Coronary artery (tissue), 2 donors: ENCODE data around the gene AUTS2.

Source experiments
- DNase-seq: peaks from one replicate; pipeline ENCODE4 v3.0.0-alpha.2; 2017; ENCODE audit warnings: low spot score
- H3K27ac ChIP-seq, 2 donors: fragments of 200-600 bp; sonication (generic); one replicate each; pipeline ENCODE4 v1.5.1; 2016 to 2019
- H3K4me3 ChIP-seq: fragments of 200-600 bp; sonication (generic); 2 replicates; pipeline ENCODE4 v1.5.1; 2016; ENCODE audit warnings: mild to moderate bottlenecking, moderate library complexity
- TF ChIP-seq, protein P1 (sequence below): fragments of 200-600 bp; sonication (generic); IDR thresholded peaks from one replicate; pipeline ENCODE4 v1.5.1; 2019; ENCODE audit warnings: antibody characterized with exemption

The AUTS2 gene

GRCh38 chr7:70030745-70031144 is 432.5 kb downstream of the AUTS2 start:
- TF ChIP-seq, protein P1, sequence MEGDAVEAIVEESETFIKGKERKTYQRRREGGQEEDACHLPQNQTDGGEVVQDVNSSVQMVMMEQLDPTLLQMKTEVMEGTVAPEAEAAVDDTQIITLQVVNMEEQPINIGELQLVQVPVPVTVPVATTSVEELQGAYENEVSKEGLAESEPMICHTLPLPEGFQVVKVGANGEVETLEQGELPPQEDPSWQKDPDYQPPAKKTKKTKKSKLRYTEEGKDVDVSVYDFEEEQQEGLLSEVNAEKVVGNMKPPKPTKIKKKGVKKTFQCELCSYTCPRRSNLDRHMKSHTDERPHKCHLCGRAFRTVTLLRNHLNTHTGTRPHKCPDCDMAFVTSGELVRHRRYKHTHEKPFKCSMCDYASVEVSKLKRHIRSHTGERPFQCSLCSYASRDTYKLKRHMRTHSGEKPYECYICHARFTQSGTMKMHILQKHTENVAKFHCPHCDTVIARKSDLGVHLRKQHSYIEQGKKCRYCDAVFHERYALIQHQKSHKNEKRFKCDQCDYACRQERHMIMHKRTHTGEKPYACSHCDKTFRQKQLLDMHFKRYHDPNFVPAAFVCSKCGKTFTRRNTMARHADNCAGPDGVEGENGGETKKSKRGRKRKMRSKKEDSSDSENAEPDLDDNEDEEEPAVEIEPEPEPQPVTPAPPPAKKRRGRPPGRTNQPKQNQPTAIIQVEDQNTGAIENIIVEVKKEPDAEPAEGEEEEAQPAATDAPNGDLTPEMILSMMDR = no peak
- H3K27ac ChIP-seq = no peak overlapping the region
- no peak overlapping the region for H3K4me3 ChIP-seq
- no peak for DNase-seq

DNA sequence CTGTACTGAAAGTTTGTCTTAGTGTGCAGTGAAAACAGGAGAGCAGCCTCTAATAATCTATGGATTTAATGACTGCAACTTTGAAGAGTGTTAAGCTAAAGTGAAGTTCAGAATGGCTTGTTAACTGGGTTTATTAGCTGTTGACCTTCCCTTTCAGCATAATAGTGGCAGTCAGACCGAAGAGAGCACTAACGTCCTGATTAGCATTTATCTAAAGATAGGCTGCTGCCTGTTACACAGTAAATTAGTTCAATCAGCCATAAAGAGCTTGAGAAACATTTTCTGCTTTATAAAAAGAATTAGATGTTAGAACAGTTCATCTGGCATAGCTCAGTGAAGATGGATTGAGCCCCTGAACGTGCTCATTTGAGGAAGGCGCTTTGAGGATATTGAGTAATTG is 433.0 kb downstream of the AUTS2 start:
- TF ChIP-seq, protein P1 = no peak
- no peak overlapping the region for H3K27ac ChIP-seq

DNA sequence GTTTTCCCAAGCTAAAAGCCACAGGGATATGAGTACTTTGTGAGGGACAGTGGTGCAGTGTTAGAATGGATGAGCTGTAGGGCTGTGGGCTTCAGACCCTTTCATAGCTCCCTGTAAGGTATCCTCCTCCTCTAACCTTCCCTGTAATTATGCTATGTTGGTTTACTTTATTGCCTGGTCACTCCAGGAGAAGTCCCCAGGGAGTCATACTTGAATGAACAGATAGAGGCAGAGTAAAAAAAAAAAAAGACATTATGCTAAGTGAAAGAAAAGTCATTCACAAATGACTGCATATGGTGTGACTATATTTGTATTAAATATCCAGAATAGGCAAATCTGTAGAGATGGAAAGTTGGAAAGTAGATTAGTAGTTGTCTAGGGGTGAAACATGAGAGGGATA is 434.4 kb downstream of the AUTS2 start:
- no peak overlapping the region for H3K27ac ChIP-seq
- no peak overlapping the region for H3K4me3 ChIP-seq
- DNase-seq = no peak
- TF ChIP-seq, protein P1 = no peak

More for the DNA sequence above, 433.0 kb downstream of the AUTS2 start:
- no peak overlapping the region for H3K4me3 ChIP-seq
- DNase-seq = no peak

DNA sequence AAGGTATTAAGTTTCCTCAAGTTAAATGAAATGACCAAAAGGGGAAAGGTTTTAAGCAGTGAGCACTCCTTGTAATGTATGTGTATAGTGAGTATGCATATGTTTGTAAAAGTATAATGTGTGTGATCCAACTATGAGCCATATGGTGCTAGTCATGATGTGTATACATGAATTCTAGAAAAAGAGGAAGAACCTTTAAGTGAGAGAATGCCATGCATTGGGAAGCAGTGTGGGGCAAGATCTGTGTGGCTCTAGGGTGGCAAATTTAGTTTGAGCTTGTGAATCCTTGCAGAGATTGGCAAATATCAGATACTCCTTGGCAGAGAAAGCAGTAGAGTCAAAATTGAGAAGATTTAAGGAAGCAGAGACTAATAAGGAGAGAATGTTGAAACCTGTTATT is 435.0 kb downstream of the AUTS2 start:
- no peak for DNase-seq

DNA sequence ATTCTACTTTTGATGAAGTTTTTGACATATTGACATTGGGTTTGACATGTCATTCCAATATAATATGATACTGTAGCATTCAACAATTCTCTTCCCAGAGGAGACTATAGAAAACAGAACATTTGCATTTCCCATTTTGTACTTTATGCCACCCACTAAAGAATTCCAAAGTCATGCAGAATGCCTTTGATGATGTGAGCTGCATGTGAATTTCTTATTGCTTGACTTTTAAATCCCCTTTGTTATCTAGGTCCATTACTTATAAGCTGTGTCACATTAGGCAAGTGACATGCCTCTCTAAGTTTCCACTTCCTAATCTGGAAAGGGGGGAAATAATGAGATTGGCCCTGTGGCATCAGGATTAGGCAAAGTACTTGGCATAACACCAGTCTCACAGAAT is 436.7 kb downstream of the AUTS2 start:
- TF ChIP-seq, protein P1 = no peak
- no peak for DNase-seq
- H3K27ac ChIP-seq = no peak overlapping the region
- no peak overlapping the region for H3K4me3 ChIP-seq

More for the DNA sequence above, 435.0 kb downstream of the AUTS2 start:
- Histone ChIP-seq H3K4me3 (no peak overlapping the region), H3K27ac (no peak overlapping the region)
- TF ChIP-seq, protein P1 = no peak

- TF ChIP-seq, protein P1 = no peak
- Histone ChIP-seq H3K27ac (no peak overlapping the region), H3K4me3 (no peak overlapping the region)
- DNase-seq = no peak
Observed at GRCh38 chr7:70035519-70035918, 437.2 kb downstream of the AUTS2 start.

DNA sequence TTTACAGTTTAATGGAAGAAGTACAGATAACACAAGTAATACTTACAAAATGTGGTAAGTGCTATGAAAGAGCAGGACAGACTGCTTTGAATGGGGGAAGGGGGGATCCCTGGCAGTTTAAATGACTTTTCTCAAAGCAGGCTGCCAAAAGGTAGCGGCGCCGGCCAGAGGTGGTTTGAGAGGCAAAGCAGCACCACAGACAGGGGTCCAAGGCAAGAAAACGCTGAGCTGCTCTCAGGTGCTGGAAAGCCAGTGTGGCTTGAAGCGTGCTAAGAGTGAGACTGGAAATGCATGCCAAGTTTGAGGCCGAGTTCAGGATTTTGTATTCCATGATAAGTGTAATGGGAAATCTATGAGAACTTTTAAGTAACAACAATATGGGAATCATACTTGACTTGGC is 437.7 kb downstream of the AUTS2 start:
- Histone ChIP-seq H3K4me3 (no peak overlapping the region), H3K27ac (no peak overlapping the region)
- TF ChIP-seq, protein P1 = no peak
- DNase-seq = no peak
